ENCODE results near the gene DDHD1.

Gene DDHD1

DNA sequence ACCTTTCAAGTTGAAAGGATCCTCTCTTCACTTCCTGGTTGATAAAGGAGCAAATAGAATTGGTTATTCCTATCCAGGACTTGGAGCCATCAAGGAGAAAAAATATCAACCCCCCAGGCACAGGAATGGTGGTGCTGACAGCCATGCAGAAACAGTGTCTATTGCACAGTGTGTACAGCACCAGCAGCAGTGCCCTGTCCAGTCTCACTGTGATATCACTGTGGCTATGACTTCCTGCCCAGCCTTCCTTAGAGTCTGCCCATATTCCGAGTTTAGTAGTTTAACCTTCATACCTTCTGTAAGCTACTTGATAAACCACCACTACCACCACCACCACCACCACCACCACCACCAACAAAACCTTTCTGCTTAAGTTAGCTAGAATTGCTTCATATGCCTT lies 157.1 kb downstream of the DDHD1 start:
- no peak for DNase-seq (ENCODE audit: low read depth in 3 of 3)

DNA sequence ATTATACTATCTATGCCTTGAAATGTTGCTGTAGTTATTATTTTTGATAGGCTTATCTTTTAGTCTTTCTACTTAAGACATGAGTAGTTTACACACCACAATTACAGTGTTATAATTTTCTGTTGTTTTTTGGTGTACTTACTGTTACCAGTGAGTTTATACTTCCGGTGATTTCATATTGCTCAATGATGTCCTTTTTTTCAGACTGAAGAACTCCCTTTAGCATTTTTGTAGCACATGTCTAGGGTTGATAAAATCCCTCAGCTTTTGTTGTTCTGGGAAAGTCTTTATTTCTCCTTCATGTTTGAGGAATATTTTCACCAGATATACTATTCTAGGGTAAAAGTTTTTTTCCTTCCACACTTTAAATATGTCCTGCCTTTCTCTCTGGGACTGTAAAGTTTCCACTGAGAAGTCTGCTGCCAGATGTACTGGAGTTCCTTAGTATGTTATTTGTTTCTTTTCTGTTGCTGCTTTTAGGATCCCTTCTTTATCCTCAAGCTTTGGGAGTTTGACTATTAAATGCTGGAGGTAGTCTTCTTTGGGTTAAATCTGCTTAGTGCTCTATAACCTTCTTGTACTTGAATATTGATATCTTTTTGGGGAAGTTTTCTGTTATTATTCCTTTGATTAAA lies 160.8 kb downstream of the DDHD1 start:
- DNase-seq (ENCODE audit: low read depth in 3 of 3) = no peak

DNA sequence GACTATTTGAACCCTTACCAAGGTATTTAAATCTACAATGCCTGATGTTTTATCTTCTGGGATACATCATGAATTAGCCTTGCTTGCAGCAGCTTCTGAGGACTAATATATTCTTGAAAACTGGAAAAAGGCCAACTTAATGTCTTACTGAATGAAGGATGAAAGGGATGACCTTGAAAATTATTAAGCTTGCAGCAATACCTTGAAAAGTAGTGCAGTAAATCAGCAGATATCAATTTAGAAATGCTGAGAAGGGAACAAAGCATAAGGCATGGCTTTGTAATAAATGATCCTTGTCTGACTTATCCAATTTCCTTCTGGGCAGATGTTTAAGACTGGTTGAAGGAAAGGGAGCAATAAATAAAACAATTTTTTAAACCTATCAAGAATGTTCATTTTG lies 165.0 kb downstream of the DDHD1 start:
- DNase-seq (ENCODE audit: low read depth in 3 of 3) = no peak

DNA sequence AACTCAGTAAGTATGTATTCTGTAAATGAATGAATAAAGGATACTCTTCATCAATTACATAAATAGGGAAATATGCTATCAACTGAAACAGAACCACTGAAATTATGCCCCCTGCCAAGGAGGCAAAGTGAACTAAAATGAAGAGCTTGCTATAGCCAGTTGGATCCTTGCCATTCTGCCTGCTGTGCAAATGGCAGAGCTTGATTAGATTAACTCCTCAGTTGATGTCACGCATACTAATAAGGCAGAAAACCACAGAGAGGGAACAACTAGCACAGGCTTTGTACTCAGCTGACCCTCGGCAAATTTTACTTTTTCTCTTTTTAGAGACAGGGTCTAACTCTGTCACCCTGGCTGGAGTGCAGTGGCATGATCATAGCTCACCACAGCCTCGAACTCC lies 165.6 kb downstream of the DDHD1 start:
- DNase-seq (ENCODE audit: low read depth in 3 of 3) = no peak

DNA sequence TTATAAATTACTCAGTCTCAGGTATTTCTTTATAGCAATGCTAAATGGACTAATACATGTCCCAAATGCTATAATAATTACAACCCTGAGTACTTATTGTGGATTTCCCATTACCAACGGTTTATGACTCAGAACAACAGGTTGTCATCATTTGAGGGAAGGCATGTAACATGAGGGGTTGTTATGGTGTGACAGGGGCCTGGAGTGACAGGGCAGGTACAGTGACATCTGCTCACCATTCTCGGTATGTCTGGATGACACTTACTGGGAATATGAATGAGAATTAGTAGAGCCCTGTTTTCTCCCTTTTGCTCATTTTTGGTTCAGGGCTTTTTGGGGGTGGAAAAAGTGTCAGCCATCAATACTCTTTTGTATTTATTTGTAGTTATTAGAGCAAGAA lies 166.1 kb downstream of the DDHD1 start:
- DNase-seq (ENCODE audit: low read depth in 3 of 3) = no peak

Data from stimulated activated CD4-positive, alpha-beta T cell treated with anti-CD3 and anti-CD28 coated beads, TNF-alpha, amount 100 ng/mL, for 4 hours (primary cell).